HL-60 (cell line): ENCODE data around the gene UTP3.

Experiments
- DNase-seq, 2 experiments: peaks; one replicate each; pipeline ENCODE4 v3.0.0-alpha.2; 2010 to 2020; ENCODE audit warnings: low read depth in 1 of 2, low spot score in 1 of 2
- H3K27ac ChIP-seq: fragments of 250-450 bp; sonication (Bioruptor Pico); replicated peaks from 2 replicates; pipeline ENCODE4 v1.5.1; 2020; ENCODE audit warnings: mild to moderate bottlenecking, moderate library complexity
- H3K27me3 ChIP-seq: fragments of 250-450 bp; sonication (Bioruptor Pico); 2 replicates; pipeline ENCODE4 v1.5.1; 2021; ENCODE audit warnings: mild to moderate bottlenecking, moderate library complexity; ENCODE audit not compliant: insufficient read depth, poor library complexity, severe bottlenecking
- H3K4me3 ChIP-seq: replicated peaks from 2 replicates; pipeline ENCODE4 v1.5.1; 2011; ENCODE audit warnings: mild to moderate bottlenecking, control low read depth, low read length; ENCODE audit not compliant: insufficient read depth
- GABPA ChIP-seq: IDR thresholded peaks from 2 replicates; pipeline ENCODE4 v1.6.1; 2012; ENCODE audit warnings: low read depth
- POLR2AphosphoS5 ChIP-seq: IDR thresholded peaks from 2 replicates; pipeline ENCODE4 v1.6.1; 2012; ENCODE audit warnings: low read depth
- SPI1 ChIP-seq: IDR thresholded peaks from 2 replicates; pipeline ENCODE4 v1.6.1; 2012; ENCODE audit warnings: low read depth, mild to moderate bottlenecking, borderline replicate concordance
- TF ChIP-seq, protein P1 (sequence below): IDR thresholded peaks from 2 replicates; pipeline ENCODE4 v1.6.1; 2012; ENCODE audit warnings: low read depth; ENCODE audit not compliant: insufficient replicate concordance
- TF ChIP-seq, protein P2 (sequence below): IDR thresholded peaks from one replicate; pipeline ENCODE4 v1.5.1; 2011; ENCODE audit warnings: low read length, control low read depth, inconsistent platforms; ENCODE audit not compliant: insufficient read depth

Gene UTP3

DNA sequence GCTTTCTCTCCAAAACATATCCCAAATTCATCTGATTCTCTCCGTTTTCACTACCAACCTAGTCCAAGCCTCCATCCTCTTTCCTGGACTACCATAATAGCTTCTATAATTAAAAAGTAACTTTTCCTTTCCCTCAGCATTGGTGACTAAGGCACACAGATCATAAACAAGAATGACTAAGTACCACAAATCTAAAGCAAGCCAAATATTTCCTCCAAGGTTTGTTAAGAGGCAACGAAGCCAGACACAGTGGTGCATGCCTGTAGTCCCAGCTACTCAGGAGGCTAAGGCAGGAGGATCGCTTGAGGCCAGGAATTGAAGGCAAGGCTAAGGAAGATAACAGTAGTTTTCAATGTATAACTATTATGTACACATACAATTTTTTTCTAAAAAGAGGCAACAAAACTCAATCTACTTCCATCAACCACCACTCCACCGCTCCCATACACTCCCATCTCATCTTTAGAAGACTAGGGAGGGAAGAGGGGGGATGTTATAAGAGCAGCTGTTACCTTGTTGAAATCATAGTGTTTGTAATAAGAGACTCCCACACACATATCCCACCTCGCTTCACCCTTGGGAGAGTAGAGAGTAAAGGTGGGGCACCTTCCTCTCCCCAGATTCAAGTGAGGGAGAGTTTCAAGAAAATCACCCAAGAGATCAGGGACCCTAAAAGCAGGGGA lies 17.9 kb upstream of the UTP3 start:
- H3K27me3 ChIP-seq: no peaks in the 10 kb centered on the region
- DNase-seq: no peak
- H3K4me3 ChIP-seq: no peak overlapping the region
- TF ChIP-seq SPI1 (no peak), POLR2AphosphoS5 (no peak), GABPA (no peak)
- TF ChIP-seq, protein P1, sequence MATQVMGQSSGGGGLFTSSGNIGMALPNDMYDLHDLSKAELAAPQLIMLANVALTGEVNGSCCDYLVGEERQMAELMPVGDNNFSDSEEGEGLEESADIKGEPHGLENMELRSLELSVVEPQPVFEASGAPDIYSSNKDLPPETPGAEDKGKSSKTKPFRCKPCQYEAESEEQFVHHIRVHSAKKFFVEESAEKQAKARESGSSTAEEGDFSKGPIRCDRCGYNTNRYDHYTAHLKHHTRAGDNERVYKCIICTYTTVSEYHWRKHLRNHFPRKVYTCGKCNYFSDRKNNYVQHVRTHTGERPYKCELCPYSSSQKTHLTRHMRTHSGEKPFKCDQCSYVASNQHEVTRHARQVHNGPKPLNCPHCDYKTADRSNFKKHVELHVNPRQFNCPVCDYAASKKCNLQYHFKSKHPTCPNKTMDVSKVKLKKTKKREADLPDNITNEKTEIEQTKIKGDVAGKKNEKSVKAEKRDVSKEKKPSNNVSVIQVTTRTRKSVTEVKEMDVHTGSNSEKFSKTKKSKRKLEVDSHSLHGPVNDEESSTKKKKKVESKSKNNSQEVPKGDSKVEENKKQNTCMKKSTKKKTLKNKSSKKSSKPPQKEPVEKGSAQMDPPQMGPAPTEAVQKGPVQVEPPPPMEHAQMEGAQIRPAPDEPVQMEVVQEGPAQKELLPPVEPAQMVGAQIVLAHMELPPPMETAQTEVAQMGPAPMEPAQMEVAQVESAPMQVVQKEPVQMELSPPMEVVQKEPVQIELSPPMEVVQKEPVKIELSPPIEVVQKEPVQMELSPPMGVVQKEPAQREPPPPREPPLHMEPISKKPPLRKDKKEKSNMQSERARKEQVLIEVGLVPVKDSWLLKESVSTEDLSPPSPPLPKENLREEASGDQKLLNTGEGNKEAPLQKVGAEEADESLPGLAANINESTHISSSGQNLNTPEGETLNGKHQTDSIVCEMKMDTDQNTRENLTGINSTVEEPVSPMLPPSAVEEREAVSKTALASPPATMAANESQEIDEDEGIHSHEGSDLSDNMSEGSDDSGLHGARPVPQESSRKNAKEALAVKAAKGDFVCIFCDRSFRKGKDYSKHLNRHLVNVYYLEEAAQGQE: no peak
- TF ChIP-seq, protein P2, sequence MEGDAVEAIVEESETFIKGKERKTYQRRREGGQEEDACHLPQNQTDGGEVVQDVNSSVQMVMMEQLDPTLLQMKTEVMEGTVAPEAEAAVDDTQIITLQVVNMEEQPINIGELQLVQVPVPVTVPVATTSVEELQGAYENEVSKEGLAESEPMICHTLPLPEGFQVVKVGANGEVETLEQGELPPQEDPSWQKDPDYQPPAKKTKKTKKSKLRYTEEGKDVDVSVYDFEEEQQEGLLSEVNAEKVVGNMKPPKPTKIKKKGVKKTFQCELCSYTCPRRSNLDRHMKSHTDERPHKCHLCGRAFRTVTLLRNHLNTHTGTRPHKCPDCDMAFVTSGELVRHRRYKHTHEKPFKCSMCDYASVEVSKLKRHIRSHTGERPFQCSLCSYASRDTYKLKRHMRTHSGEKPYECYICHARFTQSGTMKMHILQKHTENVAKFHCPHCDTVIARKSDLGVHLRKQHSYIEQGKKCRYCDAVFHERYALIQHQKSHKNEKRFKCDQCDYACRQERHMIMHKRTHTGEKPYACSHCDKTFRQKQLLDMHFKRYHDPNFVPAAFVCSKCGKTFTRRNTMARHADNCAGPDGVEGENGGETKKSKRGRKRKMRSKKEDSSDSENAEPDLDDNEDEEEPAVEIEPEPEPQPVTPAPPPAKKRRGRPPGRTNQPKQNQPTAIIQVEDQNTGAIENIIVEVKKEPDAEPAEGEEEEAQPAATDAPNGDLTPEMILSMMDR: no peak
- H3K27ac ChIP-seq: no peak overlapping the region

DNA sequence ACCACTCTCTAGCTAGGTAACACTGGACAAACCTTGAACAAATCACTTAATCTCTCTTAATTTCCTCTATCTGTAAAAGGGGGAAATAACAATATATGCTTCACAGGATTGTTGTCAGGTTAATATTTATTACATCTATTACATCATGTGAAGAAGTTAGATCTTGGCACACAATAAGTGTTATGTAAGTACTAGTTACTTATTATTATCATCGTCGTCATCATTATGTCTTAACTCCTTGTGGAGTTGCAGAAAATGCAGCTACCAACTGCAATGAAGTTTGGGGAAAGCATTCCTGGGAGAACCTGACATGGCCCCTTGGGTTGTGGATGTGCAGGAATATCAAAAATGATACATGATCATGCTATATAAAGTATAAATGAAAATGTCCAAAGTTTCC lies 17.2 kb upstream of the UTP3 start:
- TF ChIP-seq, protein P1: no peak
- H3K4me3 ChIP-seq: no peak overlapping the region

DNA sequence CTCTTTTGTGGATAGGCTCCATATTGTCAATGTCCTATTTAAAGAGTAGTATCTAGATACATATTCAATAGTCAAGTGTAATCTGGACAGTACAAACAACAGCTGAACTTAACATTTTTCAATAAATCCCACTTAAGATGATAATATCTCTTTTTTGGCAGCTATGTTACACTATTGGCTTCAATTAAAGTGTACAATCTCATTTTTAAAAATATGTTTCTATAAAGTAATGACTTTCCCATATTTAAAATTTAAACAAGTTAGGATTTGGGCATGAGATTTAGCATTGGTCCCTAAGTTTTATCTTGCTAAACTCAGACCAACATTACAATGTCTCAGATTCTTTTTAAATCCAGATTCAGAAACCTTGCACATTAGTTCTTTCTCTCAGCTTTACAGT lies 14.1 kb upstream of the UTP3 start:
- TF ChIP-seq, protein P2: no peak
- TF ChIP-seq, protein P1: no peak
- no peak for TF ChIP-seq POLR2AphosphoS5
- no peak for TF ChIP-seq SPI1
- no peak for TF ChIP-seq GABPA
- H3K27me3 ChIP-seq: no peaks in the 10 kb centered on the region
- H3K27ac ChIP-seq: no peak overlapping the region
- DNase-seq: no peak
- no peak overlapping the region for H3K4me3 ChIP-seq

More for the DNA sequence above, 17.2 kb upstream of the UTP3 start:
- Histone ChIP-seq H3K27ac (no peak overlapping the region), H3K27me3 (no peaks in the 10 kb centered on the region)
- no peak for DNase-seq

DNA sequence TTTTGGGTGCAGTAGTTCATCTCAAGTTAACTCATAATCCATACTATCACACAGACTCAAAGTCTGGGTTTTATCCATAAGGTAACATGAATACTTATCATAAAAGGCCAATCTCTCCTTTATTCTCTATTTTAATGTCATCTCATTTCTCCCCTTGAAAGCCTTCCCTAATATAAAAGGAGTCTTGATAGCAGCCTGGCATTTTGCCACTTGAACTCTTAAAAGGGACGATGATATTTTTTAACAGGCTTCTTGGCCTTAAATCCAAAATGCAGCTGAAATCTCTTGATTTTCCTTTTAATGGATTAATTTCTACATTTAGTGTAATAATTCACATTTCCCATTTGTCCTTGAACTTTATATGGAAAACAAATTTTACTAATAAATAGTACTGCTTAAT lies 13.6 kb upstream of the UTP3 start:
- no peak for DNase-seq
- no peak overlapping the region for H3K4me3 ChIP-seq
- H3K27ac ChIP-seq: no peak overlapping the region
- no peaks in the 10 kb centered on the region for H3K27me3 ChIP-seq
- TF ChIP-seq, protein P2: no peak
- TF ChIP-seq, protein P1: no peak
- TF ChIP-seq GABPA (no peak), POLR2AphosphoS5 (no peak), SPI1 (no peak)
